Neural cell (in vitro differentiated cells): Measurements from ENCODE around the gene DNER.

Source experiments
- CTCF ChIP-seq: fragments of 450-650 bp; IDR thresholded peaks from 2 replicates; pipeline ENCODE4 v1.5.1; 2014; ENCODE audit warnings: antibody characterized with exemption, mild to moderate bottlenecking, moderate library complexity; ENCODE audit not compliant: poor library complexity, severe bottlenecking
- EP300 ChIP-seq: fragments of 450-650 bp; conservative IDR thresholded peaks from 2 replicates; pipeline ENCODE4 v1.6.1; 2014; ENCODE audit warnings: antibody characterized with exemption, mild to moderate bottlenecking, moderate library complexity; ENCODE audit not compliant: poor library complexity, severe bottlenecking
- EZH2 ChIP-seq: fragments of 200-600, 300-800 bp; shearing (Covaris generic), sonication (generic); IDR thresholded peaks from 2 replicates; pipeline ENCODE4 v1.6.1; 2014; ENCODE audit warnings: antibody characterized with exemption, low read length, borderline replicate concordance, mild to moderate bottlenecking; ENCODE audit not compliant: insufficient read depth, poor library complexity, severe bottlenecking
- POLR2AphosphoS5 ChIP-seq: IDR thresholded peaks from 2 replicates; pipeline ENCODE4 v1.6.1; 2012
- RAD21 ChIP-seq: fragments of 450-650 bp; conservative IDR thresholded peaks from 2 replicates; pipeline ENCODE4 v1.6.1; 2014; ENCODE audit warnings: antibody characterized with exemption, mild to moderate bottlenecking, moderate library complexity
- REST ChIP-seq: IDR thresholded peaks from 2 replicates; pipeline ENCODE4 v1.6.1; 2012; ENCODE audit warnings: borderline replicate concordance

GRCh38 chr2:229578052-229578846, 136.1 kb downstream of the DNER start:
- no peak for TF ChIP-seq CTCF
- TF ChIP-seq EP300 = no peak
- no peak for TF ChIP-seq RAD21
- TF ChIP-seq REST = no peak
- no peak for TF ChIP-seq EZH2
- no peak for TF ChIP-seq POLR2AphosphoS5
